GM12872 (cell line): ENCODE data around the gene RAB3C.

Source experiments
- TF ChIP-seq, protein P1 (sequence below): IDR thresholded peaks from 3 replicates; pipeline ENCODE4 v1.5.1; 2011; ENCODE audit warnings: low read depth, mild to moderate bottlenecking, low read length, moderate library complexity; ENCODE audit not compliant: insufficient read depth

RAB3C gene

DNA sequence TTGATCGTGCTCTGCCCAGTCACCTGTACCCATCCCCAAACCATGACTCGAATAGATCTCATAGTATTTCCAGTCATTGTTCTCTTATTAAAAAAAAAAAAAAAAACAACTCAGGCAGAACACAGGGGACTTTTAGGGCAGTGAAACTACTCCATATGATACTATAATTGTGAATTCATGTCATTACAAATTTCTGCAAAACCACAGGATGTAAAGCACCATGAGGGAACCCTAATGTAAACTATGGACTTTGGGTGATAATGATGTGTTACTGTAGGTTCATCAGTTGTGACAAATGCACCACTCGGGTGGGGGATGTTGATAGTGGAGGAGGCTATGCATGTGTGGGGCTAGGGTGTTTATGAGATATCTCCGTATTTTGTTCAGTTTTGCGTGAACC is 133.8 kb downstream of the RAB3C start:
- TF ChIP-seq, protein P1, sequence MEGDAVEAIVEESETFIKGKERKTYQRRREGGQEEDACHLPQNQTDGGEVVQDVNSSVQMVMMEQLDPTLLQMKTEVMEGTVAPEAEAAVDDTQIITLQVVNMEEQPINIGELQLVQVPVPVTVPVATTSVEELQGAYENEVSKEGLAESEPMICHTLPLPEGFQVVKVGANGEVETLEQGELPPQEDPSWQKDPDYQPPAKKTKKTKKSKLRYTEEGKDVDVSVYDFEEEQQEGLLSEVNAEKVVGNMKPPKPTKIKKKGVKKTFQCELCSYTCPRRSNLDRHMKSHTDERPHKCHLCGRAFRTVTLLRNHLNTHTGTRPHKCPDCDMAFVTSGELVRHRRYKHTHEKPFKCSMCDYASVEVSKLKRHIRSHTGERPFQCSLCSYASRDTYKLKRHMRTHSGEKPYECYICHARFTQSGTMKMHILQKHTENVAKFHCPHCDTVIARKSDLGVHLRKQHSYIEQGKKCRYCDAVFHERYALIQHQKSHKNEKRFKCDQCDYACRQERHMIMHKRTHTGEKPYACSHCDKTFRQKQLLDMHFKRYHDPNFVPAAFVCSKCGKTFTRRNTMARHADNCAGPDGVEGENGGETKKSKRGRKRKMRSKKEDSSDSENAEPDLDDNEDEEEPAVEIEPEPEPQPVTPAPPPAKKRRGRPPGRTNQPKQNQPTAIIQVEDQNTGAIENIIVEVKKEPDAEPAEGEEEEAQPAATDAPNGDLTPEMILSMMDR = no peak

DNA sequence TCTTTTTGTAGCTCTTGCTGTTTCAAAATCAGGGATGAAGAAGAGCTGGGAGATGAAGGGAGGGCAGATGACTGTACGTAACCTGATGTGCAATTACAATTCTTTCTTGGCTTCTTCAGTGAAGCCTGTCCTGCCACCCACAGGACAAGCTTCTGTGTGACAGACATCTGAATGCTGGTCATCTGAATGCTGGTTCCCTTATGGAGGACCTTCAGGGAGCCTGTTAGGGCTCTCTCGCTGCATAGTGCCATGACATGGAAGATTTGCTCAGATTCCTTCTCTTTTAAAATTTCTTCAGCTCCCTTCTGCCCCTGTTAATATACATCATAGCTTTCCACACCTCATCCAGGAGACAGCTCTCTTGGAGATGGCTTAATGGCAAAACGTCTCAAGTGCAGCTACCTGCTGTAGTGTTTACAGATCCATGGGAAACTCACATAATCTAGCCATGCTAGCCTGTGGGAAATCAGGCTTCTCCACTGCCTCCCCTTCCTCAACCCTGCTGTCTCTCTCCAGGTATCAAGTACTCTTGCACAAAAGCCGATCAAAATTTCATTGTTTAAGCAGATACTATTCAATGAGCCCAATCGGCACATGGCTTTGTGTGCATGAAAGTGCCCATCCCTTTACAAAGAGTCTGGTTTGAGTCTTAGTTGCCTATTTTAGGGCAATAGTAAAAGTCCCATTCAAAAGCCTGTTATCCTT is 134.6 kb downstream of the RAB3C start:
- TF ChIP-seq, protein P1 = no peak

DNA sequence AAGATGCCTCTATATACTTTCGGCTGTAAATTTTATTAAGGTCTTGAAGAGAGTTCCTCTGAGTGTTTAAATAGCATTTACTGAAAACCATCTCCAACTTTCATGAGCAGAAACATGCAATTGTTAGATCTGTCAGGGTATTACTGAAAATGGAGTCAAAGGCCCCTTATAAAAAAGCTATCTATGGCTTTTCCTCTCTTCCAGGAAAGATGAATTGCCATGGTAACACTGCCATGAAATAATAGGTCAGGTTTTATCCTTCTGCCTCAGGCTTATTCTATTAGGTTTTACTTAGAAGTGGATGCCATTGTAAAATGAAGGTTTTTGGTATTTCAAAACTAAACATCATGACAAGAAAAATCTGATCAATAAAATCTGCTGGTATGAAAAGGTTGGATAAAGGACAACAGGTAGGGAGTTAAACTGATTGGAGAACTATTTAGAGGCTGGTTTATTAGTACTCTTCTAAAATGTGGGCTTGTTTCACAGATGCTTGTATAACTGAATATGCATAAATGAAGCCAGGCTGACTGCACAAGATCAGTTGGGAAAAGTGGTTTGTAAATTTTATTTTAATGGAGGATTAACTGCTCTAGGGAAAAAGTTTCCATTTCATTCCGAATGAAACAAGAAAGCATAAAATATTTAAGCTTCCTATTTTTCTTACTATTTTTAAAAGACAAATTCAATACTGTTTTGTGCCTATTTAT is 135.5 kb downstream of the RAB3C start:
- TF ChIP-seq, protein P1 = no peak

DNA sequence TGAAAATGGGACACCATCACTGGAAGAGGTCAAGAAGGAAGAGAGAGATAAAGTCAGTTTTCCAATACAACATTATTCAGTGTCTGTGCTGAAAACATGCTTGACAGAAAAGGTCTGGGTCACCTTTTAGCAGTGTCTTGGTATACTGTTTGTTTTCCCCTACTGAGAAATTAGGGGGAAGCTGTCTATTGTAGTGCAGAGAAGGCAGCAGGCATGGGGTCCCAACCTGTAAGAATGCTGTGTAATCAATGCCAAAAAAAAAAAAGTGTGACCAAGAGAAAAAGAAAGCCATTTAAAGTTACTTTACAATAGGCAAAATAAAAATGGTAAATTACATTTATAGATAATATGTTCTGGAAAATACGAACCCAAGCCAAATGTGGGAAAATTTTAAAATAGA is 139.3 kb downstream of the RAB3C start:
- TF ChIP-seq, protein P1 = no peak

DNA sequence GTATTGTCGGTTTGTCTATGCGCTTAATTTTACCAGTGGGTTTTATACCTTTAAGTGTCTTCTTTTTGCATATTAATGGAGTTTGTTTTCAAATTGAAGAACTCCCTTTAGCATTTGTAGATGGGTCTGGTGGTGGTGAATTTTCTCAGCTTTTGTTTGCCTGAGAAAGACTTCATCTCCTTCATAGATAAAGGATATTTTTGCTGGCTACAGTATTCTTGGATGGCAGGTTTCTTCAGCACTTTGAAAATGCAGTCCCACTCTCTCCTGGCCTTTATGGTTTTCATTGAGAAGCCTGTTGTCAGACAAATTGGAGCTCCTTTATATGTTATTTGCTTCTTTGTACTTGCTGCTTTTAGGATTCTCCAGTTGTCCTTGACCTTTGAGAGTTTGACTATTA is 142.1 kb downstream of the RAB3C start:
- TF ChIP-seq, protein P1 = no peak

DNA sequence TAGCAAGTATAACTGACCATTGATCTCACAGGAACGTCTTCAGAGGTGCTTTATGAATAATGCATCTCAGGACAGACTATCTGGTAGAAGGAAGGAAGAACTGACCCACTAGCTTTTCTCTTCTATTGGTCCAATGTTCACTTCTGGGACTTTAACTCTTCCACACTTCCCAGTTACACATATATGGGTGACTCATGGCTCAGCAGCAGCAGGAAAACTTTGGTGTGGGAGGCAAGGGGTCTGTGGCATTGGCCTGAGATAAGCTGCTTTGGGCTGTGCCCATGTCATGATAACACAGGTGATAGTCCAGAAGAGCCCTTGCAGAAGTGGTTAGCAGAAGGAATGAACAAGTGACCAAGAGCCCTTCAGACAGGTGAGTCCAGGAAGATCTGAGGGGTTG is 148.8 kb downstream of the RAB3C start:
- TF ChIP-seq, protein P1 = no peak

DNA sequence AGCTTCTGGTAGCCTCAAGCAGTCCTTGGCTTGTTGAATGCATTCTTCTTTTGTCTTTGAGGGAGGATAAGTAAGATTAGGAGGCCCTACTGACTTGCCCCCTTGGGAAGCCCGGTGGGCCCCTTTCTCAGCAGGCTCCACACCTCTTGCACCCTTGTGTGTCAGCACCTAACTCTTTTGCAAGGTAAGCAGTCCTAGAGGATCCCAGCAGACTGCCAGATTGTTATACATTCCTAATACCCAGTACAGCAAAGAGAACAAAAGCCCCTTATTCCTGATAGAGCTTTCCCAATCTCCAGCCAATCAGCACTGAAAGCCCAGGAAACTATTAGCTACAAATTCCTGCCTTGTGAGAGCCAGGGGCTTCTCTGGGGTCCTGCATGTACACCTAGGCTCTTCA is 152.8 kb downstream of the RAB3C start:
- TF ChIP-seq, protein P1 = no peak
